ENCODE measurements around the gene SLC35F1.

Gene SLC35F1

DNA sequence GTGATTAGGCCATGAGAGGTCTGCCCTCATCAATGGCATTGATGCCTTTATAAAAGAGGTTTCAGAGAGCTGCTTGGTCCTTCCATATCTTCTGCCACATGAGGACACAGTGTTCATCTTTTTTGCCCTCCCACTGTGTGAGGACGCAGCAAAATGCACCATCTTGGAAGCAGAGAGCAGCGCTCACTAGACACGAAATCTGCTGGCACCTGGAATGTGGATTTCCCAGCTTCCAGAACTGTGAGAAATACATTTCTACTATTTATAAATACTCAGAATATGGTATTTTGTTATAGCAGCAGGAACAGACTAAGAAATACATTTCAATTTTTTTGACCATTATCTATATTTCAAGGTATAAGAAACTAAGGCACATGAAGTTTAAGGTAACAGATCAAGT lies 24.9 kb downstream of the SLC35F1 start:
- TF ChIP-seq, protein P1, sequence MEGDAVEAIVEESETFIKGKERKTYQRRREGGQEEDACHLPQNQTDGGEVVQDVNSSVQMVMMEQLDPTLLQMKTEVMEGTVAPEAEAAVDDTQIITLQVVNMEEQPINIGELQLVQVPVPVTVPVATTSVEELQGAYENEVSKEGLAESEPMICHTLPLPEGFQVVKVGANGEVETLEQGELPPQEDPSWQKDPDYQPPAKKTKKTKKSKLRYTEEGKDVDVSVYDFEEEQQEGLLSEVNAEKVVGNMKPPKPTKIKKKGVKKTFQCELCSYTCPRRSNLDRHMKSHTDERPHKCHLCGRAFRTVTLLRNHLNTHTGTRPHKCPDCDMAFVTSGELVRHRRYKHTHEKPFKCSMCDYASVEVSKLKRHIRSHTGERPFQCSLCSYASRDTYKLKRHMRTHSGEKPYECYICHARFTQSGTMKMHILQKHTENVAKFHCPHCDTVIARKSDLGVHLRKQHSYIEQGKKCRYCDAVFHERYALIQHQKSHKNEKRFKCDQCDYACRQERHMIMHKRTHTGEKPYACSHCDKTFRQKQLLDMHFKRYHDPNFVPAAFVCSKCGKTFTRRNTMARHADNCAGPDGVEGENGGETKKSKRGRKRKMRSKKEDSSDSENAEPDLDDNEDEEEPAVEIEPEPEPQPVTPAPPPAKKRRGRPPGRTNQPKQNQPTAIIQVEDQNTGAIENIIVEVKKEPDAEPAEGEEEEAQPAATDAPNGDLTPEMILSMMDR (IDR thresholded peaks at IDR 0.05; ENCODE audit: control insufficient read depth, insufficient read depth, low read depth, low read length, missing control alignments), result no peak
- no peak overlapping the region for H3K4me3 ChIP-seq (ENCODE audit: control insufficient read depth, low read depth, low read length)
- no peak for DNase-seq (ENCODE audit: low read depth)

DNA sequence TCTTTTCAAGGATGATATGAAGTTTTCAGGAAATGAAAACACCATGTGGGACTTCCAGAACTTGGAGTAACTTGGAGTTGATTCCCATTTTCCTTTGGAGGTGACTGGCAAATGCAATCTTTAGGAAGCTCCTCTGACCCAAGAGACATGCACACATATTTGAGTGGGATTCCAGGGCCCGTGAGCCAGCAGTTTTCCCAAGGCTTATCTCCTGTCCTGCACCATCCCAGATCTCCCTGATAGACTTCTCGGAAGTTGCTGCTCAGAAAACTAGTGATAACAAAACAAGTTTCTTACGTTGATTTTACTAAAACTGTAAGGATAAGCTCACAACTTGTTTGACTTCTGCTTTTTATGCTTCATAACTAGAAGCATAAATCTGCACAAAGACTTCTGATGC lies 25.6 kb downstream of the SLC35F1 start:
- no peak overlapping the region for H3K4me3 ChIP-seq (ENCODE audit: control insufficient read depth, low read depth, low read length)
- TF ChIP-seq, protein P1 (IDR thresholded peaks at IDR 0.05; ENCODE audit: control insufficient read depth, insufficient read depth, low read depth, low read length, missing control alignments), result no peak
- DNase-seq (ENCODE audit: low read depth), result no peak

DNA sequence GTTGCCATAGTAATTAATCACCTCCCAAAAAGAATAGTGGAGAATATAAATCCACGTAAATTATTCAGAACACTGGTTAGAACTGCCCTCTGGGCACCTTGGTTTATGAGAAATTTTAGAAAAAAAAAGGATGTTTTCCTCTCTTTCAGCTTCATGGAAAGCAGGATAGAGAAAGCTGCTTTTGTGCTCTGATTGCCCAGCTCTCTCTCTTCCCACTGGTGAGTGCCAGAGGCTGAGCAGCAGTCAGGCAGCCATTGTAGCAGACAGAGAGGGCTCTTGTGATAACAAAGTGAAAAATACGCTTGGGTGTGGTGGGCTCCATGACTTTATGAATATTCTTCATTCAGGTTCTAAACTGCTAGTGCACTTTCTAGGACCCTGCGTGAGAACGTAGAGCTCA lies 26.4 kb downstream of the SLC35F1 start:
- no peak for DNase-seq (ENCODE audit: low read depth)
- TF ChIP-seq, protein P1 (IDR thresholded peaks at IDR 0.05; ENCODE audit: control insufficient read depth, insufficient read depth, low read depth, low read length, missing control alignments), result no peak
- H3K4me3 ChIP-seq (ENCODE audit: control insufficient read depth, low read depth, low read length), result no peak overlapping the region

DNA sequence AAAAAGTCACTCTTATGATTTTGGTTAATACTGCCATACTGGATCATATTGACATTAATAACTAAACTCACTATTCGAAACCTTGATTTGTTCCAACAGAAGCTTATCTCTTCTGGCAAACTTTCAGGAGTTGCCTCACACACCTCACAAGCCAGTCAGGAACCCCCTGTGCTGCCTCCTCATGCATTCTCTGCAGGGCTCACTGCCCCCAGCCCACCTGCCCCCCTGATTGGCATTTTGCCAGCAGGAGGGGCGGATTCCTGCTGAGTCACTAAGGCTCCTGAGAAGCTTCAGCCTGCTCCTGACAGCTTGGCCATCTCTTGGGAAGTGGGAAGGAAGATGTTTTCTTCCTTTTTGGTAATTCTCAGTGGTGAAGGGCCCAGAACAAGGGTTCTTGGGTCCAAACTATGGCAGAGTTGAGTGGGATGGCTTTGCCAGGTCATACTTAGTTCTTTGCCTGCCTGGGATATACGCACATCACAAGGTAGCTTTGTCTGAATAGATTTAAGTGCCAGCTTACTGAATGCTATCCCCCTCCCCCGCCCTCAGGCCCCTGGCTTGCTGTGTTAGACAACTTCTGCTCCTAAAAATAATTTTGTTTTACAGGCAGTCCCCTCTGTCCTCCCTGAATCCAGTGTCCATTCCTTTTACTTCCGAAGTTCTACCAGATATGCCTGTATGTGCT lies 31.4 kb downstream of the SLC35F1 start:
- no peak for DNase-seq (ENCODE audit: low read depth)
- TF ChIP-seq, protein P1 (IDR thresholded peaks at IDR 0.05; ENCODE audit: control insufficient read depth, insufficient read depth, low read depth, low read length, missing control alignments), result no peak

DNA sequence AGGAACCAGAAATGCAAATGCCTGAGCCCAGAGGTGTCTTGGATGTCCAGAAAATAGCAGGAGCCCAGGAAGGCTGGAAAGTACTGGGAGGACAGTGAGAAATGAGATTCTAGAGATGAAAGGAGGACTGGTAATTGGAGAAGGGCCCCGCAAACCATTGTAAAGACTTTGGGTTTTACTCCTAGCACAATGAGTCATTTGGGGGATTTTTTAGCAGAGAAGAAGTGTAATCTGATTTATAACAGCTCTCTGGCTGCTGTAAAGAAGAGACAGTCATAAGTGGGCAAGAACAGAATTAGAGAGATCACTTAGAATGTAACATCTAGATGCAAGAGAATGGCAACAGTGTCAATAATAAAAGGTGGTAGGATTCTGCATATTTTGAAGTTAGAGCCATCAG lies 40.2 kb downstream of the SLC35F1 start:
- TF ChIP-seq, protein P1 (IDR thresholded peaks at IDR 0.05; ENCODE audit: control insufficient read depth, insufficient read depth, low read depth, low read length, missing control alignments), result no peak
- no peak overlapping the region for H3K4me3 ChIP-seq (ENCODE audit: control insufficient read depth, low read depth, low read length)
- DNase-seq (ENCODE audit: low read depth), result no peak

More for the DNA sequence above, 31.4 kb downstream of the SLC35F1 start:
- H3K4me3 ChIP-seq (ENCODE audit: control insufficient read depth, low read depth, low read length), result no peak overlapping the region

DNA sequence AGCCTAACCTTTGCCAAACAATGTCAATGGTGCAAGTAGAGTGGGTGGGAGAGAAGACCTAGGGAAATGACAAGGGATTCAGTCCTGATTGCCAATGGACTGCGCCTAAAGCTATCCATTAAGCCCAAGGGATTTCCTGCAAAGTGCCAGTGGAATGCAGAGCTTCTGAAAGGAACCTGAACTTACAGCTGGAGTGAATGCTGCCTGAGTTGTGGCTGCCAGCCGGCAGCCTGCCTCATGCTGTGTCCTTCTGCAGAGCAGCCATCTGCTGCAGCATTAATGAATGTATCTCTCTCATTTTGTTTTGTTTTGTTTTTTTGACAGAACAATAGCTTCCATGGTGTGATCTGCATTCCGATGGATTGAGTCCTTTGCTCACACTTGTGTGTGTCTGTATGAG lies 44.7 kb downstream of the SLC35F1 start:
- DNase-seq (ENCODE audit: low read depth), result no peak
- TF ChIP-seq, protein P1 (IDR thresholded peaks at IDR 0.05; ENCODE audit: control insufficient read depth, insufficient read depth, low read depth, low read length, missing control alignments), result no peak
- H3K4me3 ChIP-seq (ENCODE audit: control insufficient read depth, low read depth, low read length), result no peak overlapping the region
